GM12892 (cell line): ENCODE measurements around the gene EIF4G2.

Source experiments
- DNase-seq: peaks from one replicate; pipeline ENCODE4 v3.0.0; 2011; ENCODE audit not compliant: insufficient read length
- FAIRE-seq: peaks from 2 replicates; lab custom pipeline; 2011; peaks lifted over from hg19 to GRCh38; lab: Jason Lieb, UNC
- POLR2A ChIP-seq: IDR thresholded peaks from 2 replicates; pipeline ENCODE4 v1.6.1; 2011; ENCODE audit warnings: low read depth, low read length, control low read depth
- POLR2AphosphoS5 ChIP-seq: IDR thresholded peaks from 2 replicates; pipeline ENCODE4 v1.6.1; 2011; ENCODE audit warnings: low read depth, low read length, control low read depth
- TAF1 ChIP-seq: IDR thresholded peaks from 2 replicates; pipeline ENCODE4 v1.6.1; 2011; ENCODE audit warnings: low read depth, mild to moderate bottlenecking, control low read depth, low read length, borderline replicate concordance

EIF4G2 gene

DNA sequence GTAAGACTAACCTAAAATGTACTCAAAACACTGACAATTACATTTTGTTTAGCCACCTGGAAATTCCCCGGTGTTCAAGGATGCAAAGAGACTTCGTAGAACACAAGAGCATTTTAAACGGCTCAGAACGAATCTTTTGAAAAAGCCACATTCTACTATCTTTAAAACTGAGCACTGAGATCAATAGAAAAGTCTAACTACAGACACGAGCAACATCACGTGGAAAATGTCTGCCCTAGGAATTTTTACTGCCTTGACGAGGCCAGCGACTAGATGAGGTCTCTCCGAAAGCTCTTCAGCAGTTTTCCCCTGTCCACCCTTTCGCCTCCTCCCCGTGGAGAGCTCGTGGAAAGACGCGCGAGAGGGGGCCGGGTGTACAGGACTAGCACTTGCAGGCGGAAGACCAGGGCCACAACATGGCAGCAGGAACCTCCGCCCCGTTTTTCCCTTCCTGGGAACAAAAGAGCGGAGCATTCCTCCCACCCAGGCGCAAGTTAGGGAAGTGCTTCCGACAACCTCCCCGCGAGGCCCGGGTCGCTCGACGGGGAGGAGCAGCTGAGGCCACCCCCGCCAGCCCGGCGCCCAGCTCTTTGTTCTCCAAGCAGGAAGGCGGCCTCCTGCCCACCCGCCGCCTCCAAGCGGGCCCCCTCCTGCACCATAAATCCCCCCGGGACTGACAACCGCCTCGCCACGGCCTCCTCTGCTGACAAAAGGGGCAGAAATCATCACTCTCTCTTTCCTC lies 1.1 kb downstream of the EIF4G2 start:
- DNase-seq (peak; percentile 32), FAIRE-seq (no peak)
- TF ChIP-seq TAF1 (no peak), POLR2A (no peak), POLR2AphosphoS5 (no peak; the same call in 1 of the 2 replicates)

GRCh38 chr11:10806206-10806605 lies 2.5 kb downstream of the EIF4G2 start:
- DNase-seq (no peak), FAIRE-seq (no peak)
- TF ChIP-seq POLR2A: no peak
- TF ChIP-seq TAF1: no peak
- TF ChIP-seq POLR2AphosphoS5: no peak

GRCh38 chr11:10805741-10806140 lies 3.0 kb downstream of the EIF4G2 start:
- FAIRE-seq (no peak), DNase-seq (no peak)
- TF ChIP-seq POLR2AphosphoS5 (no peak), TAF1 (no peak), POLR2A (no peak)

- no peak for DNase-seq
- TF ChIP-seq POLR2A: no peak
- FAIRE-seq: no peak
Measured at GRCh38 chr11:10803676-10804075, 5.0 kb downstream of the EIF4G2 start.

DNA sequence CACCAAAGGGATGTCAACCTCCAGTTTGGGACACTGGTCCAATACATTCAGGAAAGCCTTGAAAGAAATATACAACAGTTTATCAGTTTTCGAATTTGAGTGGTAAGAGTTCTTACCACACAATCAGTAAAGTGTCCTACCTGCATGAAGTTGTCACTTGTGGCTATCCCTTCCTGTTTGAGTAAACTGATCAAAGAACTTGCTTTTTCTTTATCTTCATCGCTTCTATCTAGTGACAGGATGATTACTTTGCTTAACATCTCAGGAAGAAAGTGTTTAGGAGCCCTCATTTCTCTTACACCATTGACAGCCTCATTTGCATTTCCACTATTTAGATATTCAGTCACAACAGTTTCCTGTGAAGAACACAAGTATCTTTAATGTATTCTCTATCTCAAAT lies 8.4 kb downstream of the EIF4G2 start:
- FAIRE-seq (no peak), DNase-seq (no peak)
- TF ChIP-seq POLR2A (no peak), POLR2AphosphoS5 (no peak), TAF1 (no peak)

DNA sequence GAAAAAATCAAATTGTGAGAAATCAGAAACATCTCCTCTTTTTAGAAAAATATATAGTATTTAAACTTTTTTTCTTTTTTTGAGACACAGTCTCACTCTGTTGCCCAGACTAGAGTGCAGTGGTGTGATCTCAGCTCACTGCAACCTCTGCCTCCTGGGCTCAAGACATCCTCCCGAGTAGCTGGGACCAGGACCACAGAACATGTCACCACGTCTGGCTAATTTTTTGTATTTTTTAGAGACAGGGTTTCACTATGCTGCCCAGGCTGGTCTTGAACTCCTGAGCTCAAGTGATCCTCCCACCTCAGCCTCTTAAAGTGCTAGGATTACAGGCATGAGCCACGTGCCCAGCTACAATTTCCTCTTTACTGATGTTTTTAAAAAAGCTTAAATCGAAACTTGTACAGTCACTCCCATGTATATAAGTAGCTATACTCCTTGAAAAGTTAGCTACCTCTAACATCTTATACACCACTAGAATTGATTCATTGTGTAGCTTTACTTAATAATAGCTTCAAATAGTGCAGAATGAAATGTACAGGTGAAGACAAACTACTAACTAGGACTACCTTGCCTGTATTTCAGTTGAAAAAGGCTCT lies 10.3 kb downstream of the EIF4G2 start:
- FAIRE-seq: no peak
- TF ChIP-seq POLR2AphosphoS5: peak; percentile 31; the same call in 1 of the 2 replicates
- no peak for TF ChIP-seq TAF1

GRCh38 chr11:10797531-10797930 lies 11.2 kb downstream of the EIF4G2 start:
- DNase-seq: no peak
- FAIRE-seq: no peak
- TF ChIP-seq POLR2A (no peak), POLR2AphosphoS5 (no peak), TAF1 (no peak)

More for the DNA sequence above, 10.3 kb downstream of the EIF4G2 start:
- DNase-seq: no peak

- TF ChIP-seq POLR2A: no peak
- TF ChIP-seq TAF1: no peak
- no peak for TF ChIP-seq POLR2AphosphoS5
- no peak for FAIRE-seq
- no peak for DNase-seq
Measured at GRCh38 chr11:10797001-10797400, 11.7 kb downstream of the EIF4G2 start.

DNA sequence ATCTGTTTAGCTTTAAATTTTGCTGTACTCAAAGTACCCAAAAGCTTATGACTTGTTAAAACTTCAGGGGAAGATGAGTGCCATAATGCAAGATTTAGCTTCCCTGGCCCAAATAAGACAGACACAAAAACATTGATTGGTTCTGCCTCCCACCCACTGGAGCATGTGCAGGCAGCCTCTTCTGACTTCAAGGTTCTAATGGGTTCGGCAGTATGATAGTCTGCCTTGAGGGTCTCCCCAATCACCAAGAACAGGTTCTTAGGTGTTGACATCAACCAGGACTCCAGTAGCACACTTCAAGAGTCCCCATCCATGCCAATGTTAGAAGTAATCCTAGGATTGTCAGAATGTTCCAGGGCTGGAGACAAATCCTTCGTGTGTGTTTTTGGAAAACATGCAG lies 12.5 kb downstream of the EIF4G2 start:
- peak; percentile 67 for TF ChIP-seq POLR2A
- TF ChIP-seq TAF1: no peak
- peak; percentile 95 for TF ChIP-seq POLR2AphosphoS5
- FAIRE-seq: peak; percentile 54
- DNase-seq: no peak

DNA sequence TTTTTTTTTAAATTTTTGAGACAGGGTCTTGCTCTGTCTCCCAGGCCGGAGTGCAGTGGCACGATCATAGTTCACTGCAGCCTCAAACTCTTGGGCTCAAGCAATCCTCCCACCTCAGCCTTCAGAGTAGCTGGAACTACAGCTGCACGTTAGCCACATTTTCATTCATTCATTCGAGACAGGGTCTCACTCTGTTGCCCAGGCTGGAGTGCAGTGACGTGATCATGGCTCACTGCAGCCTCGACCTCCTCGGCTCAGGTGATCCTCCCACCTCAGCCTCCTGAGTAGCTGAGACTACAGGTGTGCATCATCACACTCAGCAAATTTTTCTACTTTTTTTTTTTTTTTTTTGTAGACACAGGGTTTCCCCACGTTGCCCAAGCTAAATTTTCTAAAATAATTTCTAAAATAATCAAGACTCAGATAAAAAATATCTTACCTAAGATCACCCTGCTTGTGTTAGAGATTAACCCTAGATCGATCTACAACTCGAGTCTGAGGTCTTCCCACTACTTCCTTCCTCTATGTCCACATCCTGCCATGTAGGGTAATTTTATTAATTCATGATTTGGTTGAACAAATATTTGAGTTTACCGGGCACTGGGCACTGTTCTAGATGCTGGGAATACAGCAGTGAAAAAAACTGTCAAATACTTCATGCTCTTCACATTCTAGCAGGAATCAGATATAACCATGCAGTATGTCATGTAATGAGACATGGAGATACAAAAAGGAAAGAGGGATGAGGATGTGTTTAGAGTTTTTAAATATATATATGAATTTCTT lies 15.1 kb downstream of the EIF4G2 start:
- TF ChIP-seq POLR2AphosphoS5: no peak
- no peak for TF ChIP-seq TAF1
- no peak for TF ChIP-seq POLR2A
- no peak for DNase-seq
- FAIRE-seq: no peak

- FAIRE-seq (peak; percentile 98), DNase-seq (peak; percentile 76)
- TF ChIP-seq POLR2A (no peak), TAF1 (no peak), POLR2AphosphoS5 (no peak)
Measured at GRCh38 chr11:10792385-10793068, 16.2 kb downstream of the EIF4G2 start.
